Stomach (tissue), 9 donors: ENCODE measurements around the gene ZNF436. TPM values are rescaled to one million over a fixed set of nuclear protein-coding genes. Genes with fewer than 3 reads are reported as not detected.
A peak's percentile ranks its signal among the peaks of the same experiment; 100 is the strongest.

Source experiments
- DNase-seq, 2 donors: peaks; one replicate each; pipeline versions ENCODE4 v3.0.0 to v3.0.0-alpha.2; 2013 to 2019
- H3K27ac ChIP-seq, 5 donors: fragments of 200-600 bp in 4 of 5; sonication (generic) in 4 of 5; one replicate each; pipeline ENCODE4 v1.5.1; 2013 to 2019; ENCODE audit warnings: mild to moderate bottlenecking in 1 of 5, moderate library complexity in 1 of 5
- H3K27me3 ChIP-seq, 3 donors: fragments of 200-600 bp; sonication (generic); one replicate each; pipeline ENCODE4 v1.5.1; 2017 to 2019; ENCODE audit warnings: mixed run types in 1 of 3
- H3K36me3 ChIP-seq, 4 donors: fragments of 200-600 bp; sonication (generic); 1 replicate in 3 of 4; 2 replicates in 1 of 4; pipeline ENCODE4 v1.5.1; 2016 to 2019
- H3K4me1 ChIP-seq, 4 donors: fragments of 200-600 bp; sonication (generic); one replicate each; pipeline ENCODE4 v1.5.1; 2016 to 2019
- H3K4me3 ChIP-seq, 4 donors: fragments of 200-600 bp; sonication (generic) in 3 of 4; one replicate each; pipeline ENCODE4 v1.5.1; 2016 to 2019; ENCODE audit warnings: mild to moderate bottlenecking in 1 of 4
- H3K9me3 ChIP-seq, 4 donors: fragments of 200-600 bp; sonication (generic); one replicate each; pipeline ENCODE4 v1.5.1; 2016 to 2019
- EP300 ChIP-seq: sonication (generic); formaldehyde crosslinking; IDR thresholded peaks from one replicate; pipeline ENCODE4 v1.6.1; 2017; ENCODE audit warnings: antibody characterized with exemption
- POLR2A ChIP-seq, 4 donors: fragments of 450-650 bp; IDR thresholded peaks; one replicate each; pipeline ENCODE4 v1.6.1; 2016; ENCODE audit warnings: antibody characterized with exemption in 4 of 4, control low read depth in 2 of 4, mild to moderate bottlenecking in 1 of 4, moderate library complexity in 1 of 4
- POLR2AphosphoS5 ChIP-seq, 3 donors: sonication (generic); formaldehyde crosslinking; IDR thresholded peaks; one replicate each; pipeline ENCODE4 v1.6.1; 2016; ENCODE audit warnings: antibody characterized with exemption in 3 of 3
- WGBS, 5 donors: extraction: QIAGEN DNeasy Blood & Tissue Kit in 3 of 5; methylation state at CpG; one replicate each; pipeline versions ENCODE4 v1.1.5 to v1.1.7; 2013 to 2018; 5-methylcytosine and 5-hydroxymethylcytosine counted together
- intact Hi-C: fragments of 100-400 bp; cut with DNase I; formaldehyde crosslinking; loops from one replicate; pipeline ENCODE4 v1.15.1; 2023; ENCODE audit warnings: low total_unique reads
- polyA plus RNA-seq, 3 donors: library from polyadenylated mRNA; stranded (reverse); fragments of 200-250 nt; gene quantifications; one replicate each; pipeline ENCODE4 v1.2.3, GENCODE V29; 2013
- total RNA-seq, 5 donors: library from RNA; depleted of rRNA; stranded (reverse); fragments of >200 nt; gene quantifications; one replicate each; pipeline versions ENCODE4 v1.1.0 to v1.2.3, GENCODE V29; 2014 to 2016
- TF ChIP-seq, protein P1 (sequence below), 7 experiments: fragments of 450-650 bp in 4 of 7; fragments of 200-600 bp in 3 of 7; sonication (generic) in 3 of 7; IDR thresholded peaks; one replicate each; pipeline ENCODE4 v1.5.1; 2016 to 2019; ENCODE audit warnings: antibody characterized with exemption in 7 of 7, control low read depth in 2 of 7, mild to moderate bottlenecking in 1 of 7
- donor health status: healthy with polysubstance abuse.
- donor health status: Bipolar disorder and iron deficiency.
- donor health status: healthy.

The ZNF436 gene
- total and polyA plus RNA-seq, 8 donors: 3.1 to 29.9 (median 9.3) TPM

DNA sequence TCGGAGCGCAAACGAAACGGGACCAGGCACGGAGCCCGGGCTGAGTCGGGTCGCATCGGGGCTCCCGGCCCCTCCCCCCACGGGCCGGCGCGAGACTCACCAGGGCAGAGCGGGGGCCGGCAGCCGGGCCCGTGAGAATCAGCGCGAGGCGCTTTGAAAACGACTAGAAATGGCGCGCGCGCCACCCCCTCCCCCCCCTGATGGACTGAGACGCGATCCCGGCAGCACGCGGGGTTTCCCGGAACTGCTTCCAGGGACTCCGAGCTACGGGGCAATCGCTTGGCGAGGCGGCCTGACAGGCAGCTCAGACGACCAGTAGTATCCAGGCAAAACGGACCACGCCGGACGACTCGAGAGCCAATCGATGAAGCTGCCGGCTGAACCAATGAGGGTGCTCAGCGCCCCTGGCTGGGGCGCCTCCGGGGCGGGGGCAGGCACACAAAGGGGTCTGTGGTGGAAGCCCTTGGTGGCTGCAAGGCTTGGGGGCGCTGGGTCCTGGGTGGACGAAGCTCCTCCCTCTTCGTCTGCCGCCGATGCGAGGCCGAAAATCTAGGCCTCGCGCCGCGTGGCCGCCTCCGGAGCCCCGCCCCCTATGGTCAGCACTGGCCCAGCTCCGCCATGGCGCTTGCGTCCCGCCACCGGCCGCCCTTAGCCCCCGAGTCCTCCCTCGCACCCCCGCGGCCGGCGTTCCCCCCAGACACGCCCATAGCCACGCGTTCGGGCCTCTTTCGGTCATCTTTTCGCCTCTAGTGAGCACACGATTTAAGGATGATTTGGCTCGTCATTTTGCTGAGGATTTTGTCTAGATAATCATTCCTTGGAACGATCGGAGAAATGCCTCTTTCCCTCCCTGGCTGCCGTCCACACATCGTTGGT, 25.3 kb downstream of the ZNF436 start, which contains the start of gene HNRNPR:
TSS of gene HNRNPR (minus strand) at position 174 of the 876 bp plus-strand sequence. CDS start 3,276 bp downstream, outside the sequence.
- WGBS, 5 donors: 0 to 1% (median 0%) methylated on average over 37 to 87 of the region's 87 CpGs

DNA sequence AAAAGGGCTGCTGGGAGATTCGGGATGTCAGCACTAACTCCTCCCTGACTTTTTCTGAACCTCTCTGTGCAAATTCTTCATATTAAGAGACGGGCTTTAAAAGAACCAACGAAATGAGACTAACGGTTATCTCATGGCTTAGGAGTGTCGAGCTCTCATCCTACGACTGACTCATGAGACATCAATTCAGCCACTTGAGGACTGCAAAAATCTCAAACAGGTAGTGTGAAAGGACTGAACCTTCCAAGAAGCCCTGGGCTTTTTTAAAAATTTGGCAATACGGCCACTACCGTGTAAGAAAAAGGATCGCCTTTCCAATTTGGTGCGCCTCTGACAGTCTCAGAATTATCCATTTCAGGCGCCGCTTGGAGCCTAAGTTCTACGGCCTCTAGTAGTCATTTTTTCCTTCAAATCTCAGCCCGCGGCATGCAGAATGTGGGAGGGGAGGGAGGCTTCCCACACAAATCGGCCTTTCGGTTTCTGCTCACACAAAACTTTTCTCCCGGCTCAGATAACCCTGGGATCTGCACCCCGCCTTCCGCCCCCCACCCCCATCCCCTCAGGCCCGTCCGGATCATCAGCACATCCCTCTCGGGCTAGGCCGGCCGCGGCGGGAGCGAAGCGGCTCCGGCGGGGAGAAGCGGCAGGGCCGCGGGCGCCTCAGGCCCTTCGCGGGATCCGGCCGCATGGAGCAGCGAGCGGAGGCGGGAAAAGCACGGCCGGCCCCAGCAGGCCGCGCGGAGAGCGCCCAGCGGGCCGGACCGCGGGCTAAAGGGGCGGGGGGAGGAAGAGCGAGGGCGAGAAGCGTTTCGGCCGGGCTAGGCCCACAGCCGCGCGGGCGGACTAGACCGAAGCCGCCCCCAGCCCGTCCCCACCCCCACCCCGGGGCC, 26.2 kb downstream of the ZNF436 start:
- peak; percentile 29 to 47 for DNase-seq
- TF ChIP-seq POLR2A (IDR thresholded peaks at IDR 0.05): no peak
- TF ChIP-seq, protein P1, sequence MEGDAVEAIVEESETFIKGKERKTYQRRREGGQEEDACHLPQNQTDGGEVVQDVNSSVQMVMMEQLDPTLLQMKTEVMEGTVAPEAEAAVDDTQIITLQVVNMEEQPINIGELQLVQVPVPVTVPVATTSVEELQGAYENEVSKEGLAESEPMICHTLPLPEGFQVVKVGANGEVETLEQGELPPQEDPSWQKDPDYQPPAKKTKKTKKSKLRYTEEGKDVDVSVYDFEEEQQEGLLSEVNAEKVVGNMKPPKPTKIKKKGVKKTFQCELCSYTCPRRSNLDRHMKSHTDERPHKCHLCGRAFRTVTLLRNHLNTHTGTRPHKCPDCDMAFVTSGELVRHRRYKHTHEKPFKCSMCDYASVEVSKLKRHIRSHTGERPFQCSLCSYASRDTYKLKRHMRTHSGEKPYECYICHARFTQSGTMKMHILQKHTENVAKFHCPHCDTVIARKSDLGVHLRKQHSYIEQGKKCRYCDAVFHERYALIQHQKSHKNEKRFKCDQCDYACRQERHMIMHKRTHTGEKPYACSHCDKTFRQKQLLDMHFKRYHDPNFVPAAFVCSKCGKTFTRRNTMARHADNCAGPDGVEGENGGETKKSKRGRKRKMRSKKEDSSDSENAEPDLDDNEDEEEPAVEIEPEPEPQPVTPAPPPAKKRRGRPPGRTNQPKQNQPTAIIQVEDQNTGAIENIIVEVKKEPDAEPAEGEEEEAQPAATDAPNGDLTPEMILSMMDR (IDR thresholded peaks at IDR 0.05): no peak

More for the DNA sequence above, 25.3 kb downstream of the ZNF436 start, which contains the start of gene HNRNPR:
- TF ChIP-seq, protein P1 (IDR thresholded peaks at IDR 0.05): peak in 3 of 7 experiments; percentile 10 to 23 (median 18)
- peak in 2 of 4 donors; percentile 25 to 32 for TF ChIP-seq POLR2A (IDR thresholded peaks at IDR 0.05)
- TF ChIP-seq EP300: no peak
- TF ChIP-seq POLR2AphosphoS5 (IDR thresholded peaks at IDR 0.05): peak in 2 of 3 donors; percentile 49 to 75
- H3K9me3 ChIP-seq: no peaks in the 10 kb centered on the region
- peaks cover 25 to 47% (median 41%) of the 10 kb centered on the region in 4 donors for H3K4me1 ChIP-seq
- H3K36me3 ChIP-seq: no peaks in the 10 kb centered on the region
- H3K27me3 ChIP-seq: no peaks in the 10 kb centered on the region
- intact Hi-C loops: no loop called here
- peak; percentile 99 to 100 for DNase-seq
- peak within 1 kb of the TSS; percentile 87 to 97 (median 92) for H3K4me3 ChIP-seq
- peak within 1 kb of the TSS; percentile 98 to 99 (median 99) for H3K27ac ChIP-seq

DNA sequence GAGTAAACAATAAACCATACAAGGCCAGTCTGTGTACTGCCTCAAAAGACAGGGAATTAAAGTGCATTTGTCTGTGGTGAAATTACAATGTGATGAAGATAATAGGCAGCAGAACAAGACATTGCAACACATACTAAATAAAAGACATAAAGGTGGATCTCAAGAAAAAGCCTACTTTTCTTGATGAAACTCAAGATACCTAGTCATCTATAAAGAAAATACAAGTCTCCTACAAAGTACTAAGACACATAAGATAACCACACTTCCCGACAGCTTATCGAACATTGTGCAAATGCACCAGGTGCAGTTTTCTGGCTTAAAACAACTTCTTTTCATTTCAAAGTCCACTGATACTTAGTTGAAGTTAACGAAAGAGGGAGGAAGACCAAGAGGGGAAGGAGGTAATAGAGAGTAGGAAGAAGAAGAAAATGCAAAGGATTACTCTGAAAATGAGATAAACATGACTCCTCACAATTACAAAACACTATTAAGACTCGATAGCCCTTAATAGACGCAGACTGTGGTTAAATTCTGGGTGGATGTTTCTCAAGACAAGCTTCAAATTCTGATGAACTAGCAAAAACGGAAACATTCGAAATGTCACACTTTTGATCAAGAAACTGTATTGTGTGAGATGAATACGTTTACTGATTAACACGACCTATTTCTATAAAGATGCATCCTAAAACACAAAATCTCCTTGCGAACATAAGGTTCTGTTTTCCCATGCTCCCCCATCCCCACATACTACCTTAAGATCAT, 27.5 kb downstream of the ZNF436 start:
- Histone ChIP-seq H3K4me1 (peaks cover 36 to 67% (median 56%) of the 10 kb centered on the region in 4 donors), H3K4me3 (peak overlapping the region; percentile 87 to 97 (median 92)), H3K36me3 (peaks cover 2 to 12% (median 10%) of the 10 kb centered on the region in 4 donors), H3K9me3 (no peaks in the 10 kb centered on the region), H3K27ac (peak overlapping the region in 4 of 5 donors; percentile 98 to 99 (median 99)), H3K27me3 (no peaks in the 10 kb centered on the region)
- DNase-seq: peak in 1 of 2 donors; percentile 9
- WGBS, 5 donors: 1 to 4% (median 3%) methylated on average over 10 of the region's 10 CpGs
- TF ChIP-seq POLR2A (IDR thresholded peaks at IDR 0.05) (no peak), POLR2AphosphoS5 (IDR thresholded peaks at IDR 0.05) (no peak), EP300 (no peak)
- TF ChIP-seq, protein P1 (IDR thresholded peaks at IDR 0.05): no peak
- intact Hi-C loops: no loop called here

More for the DNA sequence above, 26.2 kb downstream of the ZNF436 start:
- 0 to 1% (median 0%) methylated on average over 45 to 66 of the region's 66 CpGs for WGBS, 5 donors
- intact Hi-C loops: no loop called here
- peak overlapping the region; percentile 98 to 99 (median 99) for H3K27ac ChIP-seq
- no peaks in the 10 kb centered on the region for H3K9me3 ChIP-seq
- no peaks in the 10 kb centered on the region for H3K36me3 ChIP-seq
- no peaks in the 10 kb centered on the region for H3K27me3 ChIP-seq
- H3K4me1 ChIP-seq: peaks cover 33 to 56% (median 49%) of the 10 kb centered on the region in 4 donors
- H3K4me3 ChIP-seq: peak overlapping the region; percentile 87 to 97 (median 92)
